Caki2 (cell line): ENCODE results near the gene GBP2. TPM values are rescaled to one million over a fixed set of nuclear protein-coding genes. Genes with fewer than 3 reads are reported as not detected.
"Not testable (repeated sequence)": the region's sequence is repeated elsewhere in the genome, so short reads cannot be mapped to it uniquely, and the experiment has no call there.

Experiments used
- DNase-seq: peaks from one replicate; pipeline ENCODE4 v3.0.0-alpha.2; 2015; ENCODE audit warnings: low read depth
- in situ Hi-C: cut with HindIII; loops from 2 replicates; pipeline ENCODE4 v1.10.0; 2016; ENCODE audit warnings: low sequenced_read_pairs, low pct_unique_long_range_greater_than_20kb, mixed read lengths
- total RNA-seq: library from RNA; depleted of rRNA; stranded (reverse); fragments of >200 nt; shearing (Covaris generic); gene quantifications from 2 replicates; pipeline ENCODE4 v1.2.3, GENCODE V29; 2014; ENCODE audit warnings: low replicate concordance

The GBP2 gene
- total RNA-seq, 1 experiment from 2014 or later: 2.7 TPM

DNA sequence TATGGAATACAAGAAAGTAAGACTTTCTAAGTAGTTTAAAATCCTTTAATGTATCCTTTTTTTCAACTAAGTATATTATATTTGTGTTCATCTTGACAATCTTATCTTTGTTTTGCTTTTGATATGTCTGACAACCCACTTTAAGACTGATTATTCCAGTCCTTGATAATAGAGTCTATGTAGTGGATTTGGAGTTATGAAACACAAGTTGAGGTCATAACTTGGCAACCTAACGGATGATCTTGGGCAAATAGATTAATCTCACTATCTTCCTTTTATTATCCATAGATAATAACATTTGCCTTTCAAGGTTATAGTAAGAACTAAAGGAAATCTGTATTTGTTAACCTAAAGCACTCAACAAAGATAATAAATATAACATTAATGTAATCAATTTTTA lies 4.8 kb upstream of the GBP2 start:
- no peak for DNase-seq
- in situ Hi-C loops: loop anchor here (5.0 kb wide), 1 partner anchor 57 kb away; no protein-coding TSS in a partner anchor

- in situ Hi-C loops: loop anchor here (5.0 kb wide), 1 partner anchor 57 kb away; no protein-coding TSS in a partner anchor
- no peak for DNase-seq
Measured at GRCh38 chr1:89129911-89130310, 4.0 kb upstream of the GBP2 start.

GRCh38 chr1:89128003-89128458 lies 2.1 kb upstream of the GBP2 start:
- in situ Hi-C loops, DNase-seq: not testable (repeated sequence)

DNA sequence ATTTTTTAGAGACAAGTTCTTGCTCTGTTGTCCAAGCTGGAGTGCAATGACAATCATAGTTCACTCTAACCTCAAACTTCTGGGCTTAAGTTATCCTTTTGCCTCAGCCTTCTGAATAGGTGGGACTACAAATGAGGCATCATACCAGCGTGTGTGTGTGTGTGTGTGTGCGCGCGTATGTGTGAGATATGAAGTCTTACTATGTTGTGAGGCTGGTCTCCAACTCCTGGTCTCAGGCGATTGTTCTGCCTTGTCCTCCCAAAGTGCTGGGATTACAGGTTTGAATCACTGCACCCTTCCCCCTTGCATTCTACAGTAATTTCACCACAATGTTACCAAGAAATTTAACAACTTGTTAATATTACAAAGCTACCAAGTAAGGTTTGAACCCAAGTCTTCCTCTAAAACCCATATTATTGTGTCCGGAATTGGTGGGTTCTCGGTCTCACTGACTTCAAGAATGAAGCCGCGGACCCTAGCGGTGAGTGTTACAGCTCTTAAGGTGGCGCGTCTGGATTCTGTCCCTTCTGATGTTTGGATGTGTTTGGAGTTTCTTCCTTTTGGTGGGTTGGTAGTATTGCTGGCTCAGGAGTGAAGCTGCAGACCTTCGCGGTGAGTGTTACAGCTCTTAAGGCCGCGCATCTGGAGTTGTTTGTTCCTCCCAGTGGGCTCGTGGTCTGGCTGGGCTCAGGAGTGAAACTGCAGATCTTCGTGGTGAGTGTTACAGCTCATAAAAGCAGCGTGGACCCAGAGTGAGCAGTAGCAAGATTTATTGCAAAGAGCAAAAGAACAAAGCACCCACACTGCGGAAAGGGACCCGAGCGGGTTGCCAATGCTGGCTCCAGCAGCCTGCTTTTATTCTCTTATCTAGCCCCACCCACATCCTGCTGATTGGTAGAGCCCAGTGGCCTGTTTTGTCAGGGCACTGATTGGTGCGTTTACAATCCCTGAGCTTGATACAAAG lies 970 bp upstream of the GBP2 start:
- DNase-seq, in situ Hi-C loops: not testable (repeated sequence)

DNA sequence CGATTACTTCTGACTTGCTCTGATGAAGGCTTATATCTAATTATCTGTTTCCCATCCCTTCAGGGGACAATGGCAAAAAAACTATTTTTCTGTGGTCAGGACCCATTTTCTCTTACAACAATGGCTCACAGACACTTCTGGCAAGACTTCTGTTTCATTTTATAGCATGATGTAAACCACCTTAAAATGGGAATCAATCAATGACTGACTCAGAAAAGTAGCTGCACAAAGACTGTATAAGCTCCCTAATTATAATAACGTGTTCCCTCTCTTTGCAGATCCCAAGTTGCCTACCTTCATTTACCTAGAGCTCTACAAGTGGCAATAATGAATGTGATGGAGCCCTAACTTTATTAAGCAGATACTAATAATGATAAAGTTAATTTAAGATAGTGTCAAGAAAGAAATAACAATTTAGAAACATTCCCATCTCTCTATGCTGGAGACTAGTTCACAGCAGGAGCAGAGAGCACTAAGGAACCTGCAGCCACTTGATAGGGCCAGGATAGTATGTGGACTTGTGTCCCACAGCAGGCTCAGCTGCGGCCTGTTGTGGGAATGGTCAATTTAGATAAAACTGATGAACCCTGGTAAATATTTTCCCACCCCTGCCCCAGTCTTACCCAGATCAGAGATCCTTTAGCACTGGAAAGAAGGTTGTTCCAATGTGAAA lies 538 bp downstream of the GBP2 start:
- in situ Hi-C loops: no loop called here
- DNase-seq: no peak

- in situ Hi-C loops: no loop called here
- DNase-seq: no peak
Measured at GRCh38 chr1:89121641-89122040, 4.3 kb downstream of the GBP2 start.

GRCh38 chr1:89114662-89115061 lies 11.3 kb downstream of the GBP2 start:
- DNase-seq: no peak
- in situ Hi-C loops: no loop called here

GRCh38 chr1:89112871-89113613 lies 12.9 kb downstream of the GBP2 start:
- DNase-seq: no peak
- in situ Hi-C loops: no loop called here

DNA sequence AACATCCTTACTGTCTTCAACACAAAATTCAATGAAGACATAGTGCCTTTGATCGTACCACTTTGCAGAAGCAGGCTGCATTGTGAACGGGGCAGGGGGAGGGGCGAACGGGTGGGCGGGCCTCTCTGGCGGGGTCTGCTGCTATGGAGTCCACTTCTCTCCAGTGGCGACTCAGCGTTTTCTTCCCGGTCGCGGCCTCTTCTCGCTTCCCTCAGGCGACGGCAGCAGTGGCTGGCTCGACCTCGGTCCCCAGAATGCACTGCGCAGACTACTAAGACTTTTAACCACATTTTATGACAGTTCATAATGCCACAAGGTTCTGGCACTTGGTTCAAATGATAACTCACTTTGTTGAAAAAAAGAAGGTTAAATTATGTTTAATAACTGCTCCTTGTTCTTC lies 21.2 kb downstream of the GBP2 start:
- DNase-seq: no peak
- in situ Hi-C loops: no loop called here

DNA sequence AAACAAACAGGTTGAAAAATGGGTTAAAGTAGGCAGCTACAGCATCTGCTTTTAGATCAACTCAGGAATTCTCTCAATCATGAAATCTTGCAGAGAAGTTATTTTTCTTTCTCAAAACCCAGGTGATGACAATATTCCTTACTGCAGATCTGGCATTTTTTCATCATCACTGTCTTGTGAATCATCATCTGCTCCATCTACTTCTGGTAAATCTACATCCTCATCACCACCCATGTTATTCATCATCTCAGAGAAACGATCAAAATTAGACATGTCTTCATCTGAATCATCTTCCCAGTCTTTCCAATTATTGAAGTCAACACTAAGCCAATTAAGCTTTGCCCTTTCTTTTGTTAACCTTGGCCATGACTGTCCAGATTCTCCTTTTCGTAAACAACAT lies 21.8 kb downstream of the GBP2 start:
- DNase-seq: no peak
- in situ Hi-C loops: no loop called here

DNA sequence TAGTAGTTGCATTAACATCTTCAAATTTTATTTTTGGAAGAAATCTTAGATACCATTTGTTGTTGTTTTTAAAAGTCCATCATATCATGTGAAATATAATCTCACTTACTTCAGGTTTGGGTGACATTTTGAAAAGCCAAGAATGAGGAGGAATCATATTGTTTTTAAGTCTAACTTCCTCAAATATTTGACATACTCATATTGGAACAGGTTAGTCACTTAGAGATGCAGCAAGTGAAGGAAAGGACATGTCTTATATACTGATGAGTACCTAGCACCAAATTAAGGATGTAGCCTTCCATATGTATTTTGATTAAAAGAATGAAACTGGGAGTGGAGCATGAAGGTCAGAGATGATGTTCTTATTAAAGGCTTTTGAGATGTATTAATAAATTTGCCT lies 23.9 kb downstream of the GBP2 start:
- no peak for DNase-seq
- in situ Hi-C loops: no loop called here

GRCh38 chr1:89100412-89100811 lies 25.5 kb downstream of the GBP2 start:
- in situ Hi-C loops: no loop called here

DNA sequence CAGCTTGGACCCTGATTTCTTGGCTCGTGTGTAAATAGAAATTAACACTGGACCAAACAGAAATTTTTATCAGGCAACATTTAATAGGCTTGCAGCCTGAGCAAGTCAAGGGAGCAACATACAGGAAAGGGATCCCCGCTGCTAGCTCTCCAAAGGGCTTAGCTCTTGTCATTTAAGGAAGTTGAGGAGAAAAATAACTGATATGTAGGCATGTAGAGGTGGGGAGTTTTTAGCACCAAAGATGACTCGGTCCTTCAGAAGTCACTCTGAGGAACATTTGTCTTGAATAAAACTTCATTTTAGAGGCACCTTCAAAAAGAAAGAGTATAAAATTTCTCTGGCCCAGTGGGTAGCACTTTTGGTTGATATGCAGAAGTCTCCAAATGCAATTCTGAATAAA lies 27.1 kb downstream of the GBP2 start:
- in situ Hi-C loops: no loop called here
- no peak for DNase-seq

More at GRCh38 chr1:89100412-89100811, 25.5 kb downstream of the GBP2 start:
- no peak for DNase-seq

DNA sequence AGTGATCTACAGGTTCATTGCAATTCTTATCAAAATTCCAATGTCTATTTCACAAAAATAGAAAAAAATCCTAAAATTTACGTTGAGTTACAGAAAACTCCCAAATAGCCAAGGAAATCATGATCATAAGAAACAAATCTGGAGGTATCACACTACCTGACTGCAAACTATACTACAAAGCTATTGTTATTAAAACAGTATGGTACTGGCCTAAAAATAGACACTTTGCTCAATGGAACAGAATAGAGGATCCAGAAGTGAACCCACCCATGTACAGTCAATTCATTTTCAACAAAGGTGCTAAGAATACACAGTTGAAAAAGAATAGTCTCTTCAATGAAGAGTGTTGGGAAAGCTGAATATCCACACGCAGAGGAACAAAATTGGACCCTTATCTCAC lies 30.2 kb downstream of the GBP2 start:
- in situ Hi-C loops: no loop called here
- no peak for DNase-seq

GRCh38 chr1:89089962-89090361 lies 36.0 kb downstream of the GBP2 start:
- in situ Hi-C loops: no loop called here
- DNase-seq: no peak

DNA sequence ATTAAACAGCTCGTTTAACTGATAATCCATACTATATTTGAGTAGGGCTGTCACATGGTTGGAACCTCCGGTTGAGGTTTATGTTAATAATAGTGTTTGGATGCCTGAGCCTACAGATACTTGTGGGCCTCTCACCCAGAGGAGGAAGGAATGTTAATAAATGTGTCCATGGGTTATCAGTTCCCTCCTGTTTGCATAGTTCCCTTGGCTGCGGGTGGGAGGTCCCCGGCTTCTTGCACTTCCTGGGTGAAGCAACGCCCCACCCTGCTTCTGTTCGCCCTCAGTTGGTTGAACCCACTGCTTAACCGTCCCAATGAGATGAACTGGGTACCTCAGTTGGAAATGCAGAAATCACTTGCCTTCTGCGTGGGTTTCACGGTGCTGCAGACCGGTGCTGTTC lies 37.3 kb downstream of the GBP2 start:
- in situ Hi-C loops: no loop called here
- DNase-seq: no peak

GRCh38 chr1:89087241-89087640 lies 38.7 kb downstream of the GBP2 start:
- in situ Hi-C loops: no loop called here
- no peak for DNase-seq

DNA sequence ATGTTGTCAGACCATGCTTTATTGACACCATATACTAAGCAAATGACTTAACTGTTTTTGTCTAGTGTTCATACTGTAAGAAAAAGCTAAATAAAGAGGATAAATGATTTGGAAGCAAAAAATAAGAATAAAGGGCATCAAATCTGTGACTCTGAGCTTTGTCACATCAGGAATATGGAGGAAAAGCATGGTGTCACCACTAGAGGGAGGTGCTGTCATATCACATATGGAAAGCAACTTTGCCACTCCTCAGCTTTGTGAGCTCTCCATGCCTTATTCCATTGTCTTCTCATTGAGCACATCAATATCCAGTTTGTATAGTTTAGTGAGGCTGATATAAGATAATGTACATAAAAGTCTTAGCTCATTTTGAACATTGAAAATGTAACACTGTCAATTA lies 40.1 kb downstream of the GBP2 start:
- in situ Hi-C loops: no loop called here
- DNase-seq: no peak

- in situ Hi-C loops: no loop called here
- no peak for DNase-seq
Measured at GRCh38 chr1:89081005-89081404, 44.9 kb downstream of the GBP2 start.
